NCI-H2227 (cell line): Measurements from ENCODE around the gene NHSL1.

Experiments used
- DNase-seq: peaks from one replicate; lab custom pipeline; 2025; ENCODE audit not compliant: unreplicated experiment; lab: John Stamatoyannopoulos, UW

Gene NHSL1

DNA sequence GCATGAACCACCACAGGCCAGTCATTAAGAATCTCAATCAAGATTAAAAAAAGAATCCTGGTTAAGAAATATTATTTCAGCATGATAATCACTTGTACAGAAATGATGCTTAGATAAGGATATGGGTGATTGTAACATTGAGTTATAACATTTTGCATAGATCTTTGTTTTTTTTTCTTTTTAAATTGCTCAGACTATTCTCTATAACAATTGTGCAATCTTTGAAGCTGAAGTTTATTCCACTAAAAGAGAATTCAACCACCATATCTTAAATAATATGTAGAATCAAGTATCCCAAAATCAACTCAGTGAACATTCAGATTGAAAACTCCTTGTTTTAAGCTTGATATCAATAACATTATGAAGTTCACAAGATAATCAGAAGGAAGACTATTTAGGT lies 122.3 kb downstream of the NHSL1 start:
- no peak for DNase-seq

DNA sequence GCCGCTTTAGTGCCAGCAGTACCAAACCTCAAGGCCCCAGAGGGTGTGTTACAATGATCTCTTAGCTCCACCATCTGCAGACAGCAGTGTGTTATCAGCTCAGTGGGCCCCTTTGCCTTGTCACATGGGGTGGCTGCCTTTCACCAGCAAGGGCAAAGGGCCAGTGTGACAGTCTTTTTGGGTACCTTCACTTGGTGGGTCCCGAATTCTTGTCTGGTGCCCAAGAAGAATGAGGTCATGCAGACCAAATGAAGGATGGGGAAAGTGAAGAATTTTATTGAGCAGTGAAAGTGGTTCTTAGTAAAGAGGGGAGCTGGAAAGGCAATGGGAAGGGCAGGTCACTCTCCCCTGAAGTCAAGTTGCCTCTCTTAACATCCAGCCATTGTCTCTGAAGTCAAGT lies 124.5 kb downstream of the NHSL1 start:
- DNase-seq, result no peak

DNA sequence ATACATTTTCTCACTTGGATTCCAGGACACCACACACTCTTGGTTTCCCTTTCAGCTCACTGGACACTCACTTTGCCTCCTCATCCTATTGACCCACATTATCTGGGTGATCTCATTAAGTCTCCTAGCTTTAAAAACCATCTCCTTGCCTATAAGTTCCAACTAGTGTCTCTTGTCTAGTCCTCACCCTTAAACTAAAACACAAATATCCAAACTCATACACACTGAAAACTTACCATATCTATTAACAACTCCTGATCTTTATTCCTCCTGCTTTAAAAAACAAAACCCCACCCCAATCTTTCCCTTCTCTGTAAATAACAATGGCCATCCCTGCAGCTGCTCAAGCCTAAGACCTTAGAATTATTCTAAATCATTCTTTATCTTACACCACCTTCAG lies 125.1 kb downstream of the NHSL1 start:
- no peak for DNase-seq

DNA sequence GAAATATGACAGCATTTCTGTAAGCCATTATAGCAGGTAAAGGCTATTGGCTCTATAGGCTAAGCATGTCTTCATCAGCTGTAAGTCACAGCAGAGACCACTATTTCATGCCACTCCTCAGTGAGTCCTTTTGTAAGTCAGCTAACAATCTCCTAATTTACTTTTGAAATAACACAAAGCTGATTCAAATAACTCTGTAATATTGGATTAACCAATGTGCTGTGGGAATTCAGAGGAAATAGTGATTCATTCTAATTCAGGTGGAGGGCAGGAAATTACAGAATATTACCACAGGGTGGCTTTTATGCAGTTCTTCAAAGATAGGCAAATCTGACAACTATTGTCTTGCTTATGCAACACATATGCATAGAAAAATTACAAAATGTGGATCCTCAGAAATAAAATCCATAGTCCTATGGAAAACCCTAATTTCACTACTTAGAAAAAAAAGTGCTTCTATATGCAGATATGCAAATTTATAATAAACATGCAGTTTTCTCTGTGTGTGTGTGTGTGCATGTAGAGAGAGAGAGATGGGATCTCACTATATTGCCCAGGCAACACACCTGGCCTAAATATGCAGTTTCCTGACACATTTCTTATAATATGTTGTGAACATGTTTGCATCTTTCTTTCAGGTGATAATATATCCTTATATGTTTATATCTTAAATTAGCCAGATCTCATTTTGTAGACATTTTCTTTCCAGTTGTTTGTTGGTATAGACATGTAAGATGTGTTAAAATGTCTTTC lies 126.4 kb downstream of the NHSL1 start:
- no peak for DNase-seq
